ENCODE measurements around the gene DYSF.
"Not testable (repeated sequence)": the region's sequence is repeated elsewhere in the genome, so short reads cannot be mapped to it uniquely, and the experiment has no call there.

The DYSF gene

GRCh38 chr2:71453404-71454220 is at the start of gene DYSF:
Gene DYSF (plus strand): TSS chr2:71453561.
- peak; percentile 54 for DNase-seq (ENCODE audit: low spot score)

- no peak for DNase-seq (ENCODE audit: low spot score)
Measured at GRCh38 chr2:71409611-71410010, 43.8 kb upstream of the DYSF start.

GRCh38 chr2:71410696-71411095 is 42.7 kb upstream of the DYSF start:
- no peak for DNase-seq (ENCODE audit: low spot score)

GRCh38 chr2:71416866-71417265 is 36.5 kb upstream of the DYSF start:
- not testable (repeated sequence) for DNase-seq (ENCODE audit: low spot score)

GRCh38 chr2:71417300-71418202 is 35.8 kb upstream of the DYSF start:
- peak; percentile 11 for DNase-seq (ENCODE audit: low spot score)

- DNase-seq (ENCODE audit: low spot score) = no peak
Measured at GRCh38 chr2:71419145-71419544, 34.2 kb upstream of the DYSF start.

- no peak for DNase-seq (ENCODE audit: low spot score)
Measured at GRCh38 chr2:71419976-71420375, 33.4 kb upstream of the DYSF start.

- no peak for DNase-seq (ENCODE audit: low spot score)
Measured at GRCh38 chr2:71422786-71423185, 30.6 kb upstream of the DYSF start.

- no peak for DNase-seq (ENCODE audit: low spot score)
Measured at GRCh38 chr2:71423817-71424420, 29.4 kb upstream of the DYSF start.

- no peak for DNase-seq (ENCODE audit: low spot score)
Measured at GRCh38 chr2:71426721-71427120, 26.6 kb upstream of the DYSF start.

- DNase-seq (ENCODE audit: low spot score) = no peak
Measured at GRCh38 chr2:71428472-71429383, 24.6 kb upstream of the DYSF start.

GRCh38 chr2:71445142-71445541 is 8.2 kb upstream of the DYSF start:
- DNase-seq (ENCODE audit: low spot score) = not testable (repeated sequence)

GRCh38 chr2:71446505-71446904 is 6.9 kb upstream of the DYSF start:
- no peak for DNase-seq (ENCODE audit: low spot score)

GRCh38 chr2:71449343-71449742 is 4.0 kb upstream of the DYSF start:
- no peak for DNase-seq (ENCODE audit: low spot score)

- no peak for DNase-seq (ENCODE audit: low spot score)
Measured at GRCh38 chr2:71451705-71452104, 1.7 kb upstream of the DYSF start.

- DNase-seq (ENCODE audit: low spot score) = peak; percentile 91
Measured at GRCh38 chr2:71452565-71452964, 796 bp upstream of the DYSF start.

- no peak for DNase-seq (ENCODE audit: low spot score)
Measured at GRCh38 chr2:71454221-71455010, 1.1 kb downstream of the DYSF start.

- DNase-seq (ENCODE audit: low spot score) = peak; percentile 41
Measured at GRCh38 chr2:71455011-71455740, 1.8 kb downstream of the DYSF start.

- no peak for DNase-seq (ENCODE audit: low spot score)
Measured at GRCh38 chr2:71455741-71456569, 2.6 kb downstream of the DYSF start.

Measured in SW480 (cell line).